Epithelial cell of umbilical artery (primary cell): ENCODE data around the gene LCN1. TPM values are rescaled to one million over a fixed set of nuclear protein-coding genes. Genes with fewer than 3 reads are reported as not detected.

Experiments
- total RNA-seq: library from RNA; depleted of rRNA; stranded (reverse); fragments of >200 nt; gene quantifications from 2 replicates; pipeline ENCODE4 v1.2.3, GENCODE V29; 2014

LCN1 gene
- not detected in 2 replicates for total RNA-seq

GRCh38 chr9:135520916-135521607, at the start of gene LCN1:
Gene LCN1, plus strand, starts transcription at chr9:135521440. Its CDS starts 58 bp downstream, at chr9:135521498.

GRCh38 chr9:135479469-135480052, 41.7 kb upstream of the LCN1 start, which contains the start of gene PPP1R26:
Gene PPP1R26, plus strand, starts transcription at chr9:135479782. Its CDS starts 4,729 bp downstream, at chr9:135484511.

GRCh38 chr9:135500525-135501260, 20.5 kb upstream of the LCN1 start, which contains the start of gene MRPS2:
Gene MRPS2, plus strand, starts transcription at chr9:135500682. Its CDS starts 29 bp downstream, at chr9:135500711.

GRCh38 chr9:135545646-135546176, 24.5 kb downstream of the LCN1 start, which contains the start of gene OBP2A:
Gene OBP2A, plus strand, starts transcription at chr9:135546126. Its CDS starts 55 bp downstream, at chr9:135546181.

GRCh38 chr9:135561391-135562234, 40.4 kb downstream of the LCN1 start, which contains the start of gene PAEP:
Gene PAEP, plus strand, starts transcription at chr9:135561756.

Other genes with a start within 250 kb of the LCN1 start
- 14.7 and 15.6 TPM in 2 replicates for gene PPP1R26, start 41.7 kb upstream of the LCN1 start, total RNA-seq
- gene MRPS2, start 20.8 kb upstream of the LCN1 start, total RNA-seq = 14.7 and 16.6 TPM in 2 replicates
- gene OBP2A, start 24.7 kb downstream of the LCN1 start, total RNA-seq = not detected in 2 replicates
- gene PAEP, start 40.3 kb downstream of the LCN1 start, total RNA-seq = not detected in 2 replicates
- gene GLT6D1, start 118.1 kb downstream of the LCN1 start, total RNA-seq = not detected in 2 replicates
- not detected in 2 replicates for gene LCN9, start 141.9 kb downstream of the LCN1 start, total RNA-seq
- gene SOHLH1, start 178.0 kb downstream of the LCN1 start, total RNA-seq = not detected in 2 replicates
- gene KCNT1, start 180.7 kb downstream of the LCN1 start, total RNA-seq = not detected in 2 replicates